ENCODE data around the gene SEPTIN3.

The SEPTIN3 gene, protein sequence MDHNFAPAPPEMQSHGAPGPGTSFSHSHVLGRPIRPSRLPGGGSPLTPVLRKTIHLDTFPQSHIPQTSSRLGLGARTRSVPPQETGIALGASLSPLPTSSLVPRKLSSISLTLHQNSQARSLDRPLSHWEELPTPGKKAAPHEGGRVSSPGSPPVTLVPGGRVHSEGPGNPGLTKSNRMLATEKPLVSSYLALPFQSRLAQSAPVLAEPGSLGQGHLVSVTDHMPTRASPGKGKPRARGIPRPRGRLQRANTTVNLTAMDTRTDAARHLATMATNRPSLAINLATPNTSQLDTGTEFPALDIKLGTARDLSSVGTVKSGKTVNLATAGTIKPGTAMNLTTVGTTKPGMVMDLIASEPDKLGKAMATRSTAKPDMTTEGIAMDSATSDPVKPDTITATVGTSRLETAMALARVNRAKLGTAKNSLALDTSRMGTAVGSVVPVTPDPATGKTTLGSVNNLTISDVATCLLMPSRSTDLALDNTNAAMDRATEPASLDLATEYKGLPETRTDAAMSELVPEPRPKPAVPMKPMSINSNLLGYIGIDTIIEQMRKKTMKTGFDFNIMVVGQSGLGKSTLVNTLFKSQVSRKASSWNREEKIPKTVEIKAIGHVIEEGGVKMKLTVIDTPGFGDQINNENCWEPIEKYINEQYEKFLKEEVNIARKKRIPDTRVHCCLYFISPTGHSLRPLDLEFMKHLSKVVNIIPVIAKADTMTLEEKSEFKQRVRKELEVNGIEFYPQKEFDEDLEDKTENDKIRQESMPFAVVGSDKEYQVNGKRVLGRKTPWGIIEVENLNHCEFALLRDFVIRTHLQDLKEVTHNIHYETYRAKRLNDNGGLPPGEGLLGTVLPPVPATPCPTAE

DNA sequence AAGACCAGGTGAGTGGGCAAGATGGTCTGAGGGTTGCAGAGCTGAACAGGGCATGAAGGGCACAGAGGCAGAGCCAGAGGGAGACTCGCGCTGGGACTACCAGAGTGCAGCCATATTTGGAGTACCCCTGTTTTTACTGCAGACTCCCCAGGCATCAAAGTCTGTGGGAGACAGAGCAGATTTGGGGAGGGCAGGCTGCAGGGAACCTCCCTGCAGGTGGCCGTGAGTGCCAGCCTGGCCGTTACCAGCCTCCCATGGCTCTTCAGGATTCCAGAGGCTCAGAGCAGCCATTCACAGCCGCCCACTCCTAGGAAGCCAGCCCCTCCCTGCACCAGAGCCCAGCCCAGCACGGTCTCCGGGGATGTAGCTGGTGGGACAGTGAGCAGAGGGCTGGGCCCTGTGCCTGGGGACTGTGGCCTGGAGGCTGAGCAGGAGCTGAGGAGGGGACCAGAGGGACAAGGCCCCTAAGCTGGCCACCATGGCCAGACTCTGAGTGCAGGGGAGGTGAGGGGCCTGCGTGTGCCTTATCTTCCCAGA lies at the start of gene SEPTIN3:
TSS of gene SEPTIN3 (plus strand) at position 334 of the 537 bp plus-strand sequence. CDS start 2,050 bp downstream, outside the sequence.
- DNase-seq, result no peak

DNA sequence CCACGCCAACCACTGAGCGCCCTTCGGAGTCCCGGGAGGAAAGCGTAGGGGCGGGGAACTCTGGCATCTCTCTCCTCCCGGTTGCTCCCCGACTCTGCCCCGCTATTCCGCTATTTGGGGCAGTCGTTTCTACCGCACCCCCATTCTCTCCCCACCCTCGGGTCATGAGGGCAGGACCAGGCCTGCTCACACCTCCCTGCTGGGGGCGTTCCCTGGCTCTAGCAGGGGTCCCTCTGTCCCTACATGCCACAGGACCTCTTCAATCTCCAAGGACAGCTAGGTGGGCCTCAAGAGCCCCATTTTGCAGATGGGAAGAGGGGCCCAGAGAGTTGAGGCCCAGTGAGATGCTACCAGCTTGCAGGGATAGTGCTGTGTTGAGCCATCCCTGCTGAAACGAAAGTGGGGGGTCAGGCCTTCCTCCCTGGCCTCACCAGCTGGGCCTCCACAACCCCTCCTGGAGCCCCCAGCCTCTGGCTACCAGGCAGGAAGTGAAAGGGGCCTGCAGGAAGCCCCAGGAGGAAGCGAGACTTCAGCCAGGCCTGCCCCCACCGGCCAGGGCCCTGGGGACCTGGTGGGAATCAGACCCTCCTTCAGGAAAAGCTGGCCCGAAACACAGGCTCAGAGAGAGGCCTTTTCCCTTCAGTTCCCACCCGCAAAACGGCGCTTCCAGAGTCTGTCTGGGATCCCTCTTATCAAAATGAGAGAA lies 48.8 kb upstream of the SEPTIN3 start:
- no peak for DNase-seq

DNA sequence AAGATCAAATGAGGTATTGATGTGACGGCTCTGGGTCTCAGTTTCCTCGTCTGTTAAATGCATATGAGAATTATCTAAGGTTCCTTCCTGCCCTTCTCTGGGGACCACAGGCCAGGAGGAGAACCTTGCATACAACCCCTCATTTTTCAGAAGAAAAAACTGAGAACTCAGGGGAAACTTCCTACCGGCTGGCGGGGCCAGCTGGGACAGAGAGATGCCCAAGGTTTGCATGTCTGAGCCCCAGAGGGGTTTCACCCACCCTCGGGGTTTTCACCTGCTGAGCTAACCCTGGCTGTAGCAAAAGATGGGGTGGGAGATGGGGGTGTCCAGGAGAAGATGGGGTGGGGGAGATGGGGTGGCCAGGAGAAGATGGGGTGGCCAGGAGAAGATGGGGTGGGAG lies 46.9 kb upstream of the SEPTIN3 start:
- no peak for DNase-seq

- no peak for DNase-seq
These were observed 46.2 kb upstream of the SEPTIN3 start for GRCh38 chr22:41922940-41923594.

DNA sequence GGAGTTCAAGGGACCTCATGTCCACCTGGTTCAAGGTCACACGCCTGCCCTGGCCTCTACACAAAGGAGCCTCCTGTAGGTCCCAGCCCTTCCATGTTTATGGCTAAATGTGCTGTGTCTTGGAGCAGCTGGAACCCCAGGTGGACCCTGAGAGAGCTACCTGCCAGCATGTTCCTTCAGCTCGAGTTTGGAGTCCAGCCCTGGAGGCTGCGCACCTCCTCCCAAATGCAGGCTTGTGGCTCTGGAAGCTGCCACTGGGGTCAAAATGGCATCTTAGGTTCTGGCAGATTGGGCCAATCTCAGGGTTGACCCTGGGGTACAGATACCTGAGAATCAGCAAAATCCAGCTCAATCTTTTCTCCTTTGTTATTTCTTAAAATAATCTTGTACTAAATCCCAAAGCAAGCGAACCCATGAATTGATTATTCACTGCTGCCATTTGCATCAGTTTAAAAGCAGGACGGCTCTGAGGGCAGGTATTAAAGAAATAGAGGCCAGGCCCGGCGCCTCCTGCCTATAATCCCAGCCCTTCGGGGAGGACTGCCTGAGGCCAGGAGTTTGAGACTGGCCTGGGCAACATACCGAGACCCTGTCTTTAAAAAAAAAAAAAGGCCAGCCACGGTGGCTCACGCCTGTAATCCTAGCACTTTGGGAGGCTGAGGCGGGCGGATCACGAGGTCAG lies 45.5 kb upstream of the SEPTIN3 start:
- DNase-seq, result no peak

GRCh38 chr22:41925783-41926460 lies 43.3 kb upstream of the SEPTIN3 start:
- peak; percentile 30 to 32 for DNase-seq

DNA sequence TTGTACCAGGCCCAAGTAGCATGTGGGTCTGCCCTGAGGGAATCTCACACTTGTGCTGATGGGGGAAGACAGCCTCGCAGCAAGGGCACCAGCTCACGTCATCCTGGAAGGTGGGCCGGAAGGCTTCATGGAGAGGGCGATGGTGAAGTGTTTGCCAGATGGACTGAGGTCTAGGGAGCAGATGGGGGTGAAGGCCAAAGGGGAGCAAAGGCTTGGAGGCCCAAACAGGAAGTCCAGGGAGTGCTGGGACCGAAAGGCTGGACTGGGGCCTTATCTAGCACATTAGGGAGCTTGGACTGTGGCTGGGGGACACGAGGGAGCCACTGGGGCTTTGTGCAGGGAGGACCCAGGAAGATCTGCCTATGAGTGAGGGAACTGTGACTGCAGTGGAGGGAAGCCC lies 41.4 kb upstream of the SEPTIN3 start:
- DNase-seq, result no peak

- DNase-seq, result no peak
These were observed 40.4 kb upstream of the SEPTIN3 start for GRCh38 chr22:41928593-41929417.

GRCh38 chr22:41929418-41929810 lies 39.8 kb upstream of the SEPTIN3 start:
- DNase-seq, result peak; percentile 40 to 61

GRCh38 chr22:41931701-41932269 lies 37.5 kb upstream of the SEPTIN3 start:
- no peak for DNase-seq

DNA sequence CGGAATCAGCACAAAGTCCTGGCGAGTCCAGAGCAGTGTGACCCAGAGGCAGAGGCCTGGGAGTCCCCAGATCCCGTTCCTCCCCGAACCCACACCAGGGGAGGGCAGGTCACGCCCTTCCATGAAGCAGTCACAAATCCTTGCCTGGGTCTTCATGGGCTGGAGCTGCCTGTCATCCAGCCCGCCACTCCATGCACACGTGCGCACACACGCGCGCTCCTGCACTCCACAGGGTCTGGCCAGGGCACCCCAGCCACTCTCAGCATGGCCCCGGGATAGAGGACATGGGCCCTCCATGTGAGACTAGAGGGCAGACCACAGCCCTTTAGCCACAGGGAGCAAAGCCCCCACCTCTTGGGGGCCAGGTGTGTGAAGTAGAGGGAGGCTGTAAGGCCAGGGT lies 36.9 kb upstream of the SEPTIN3 start:
- no peak for DNase-seq

DNA sequence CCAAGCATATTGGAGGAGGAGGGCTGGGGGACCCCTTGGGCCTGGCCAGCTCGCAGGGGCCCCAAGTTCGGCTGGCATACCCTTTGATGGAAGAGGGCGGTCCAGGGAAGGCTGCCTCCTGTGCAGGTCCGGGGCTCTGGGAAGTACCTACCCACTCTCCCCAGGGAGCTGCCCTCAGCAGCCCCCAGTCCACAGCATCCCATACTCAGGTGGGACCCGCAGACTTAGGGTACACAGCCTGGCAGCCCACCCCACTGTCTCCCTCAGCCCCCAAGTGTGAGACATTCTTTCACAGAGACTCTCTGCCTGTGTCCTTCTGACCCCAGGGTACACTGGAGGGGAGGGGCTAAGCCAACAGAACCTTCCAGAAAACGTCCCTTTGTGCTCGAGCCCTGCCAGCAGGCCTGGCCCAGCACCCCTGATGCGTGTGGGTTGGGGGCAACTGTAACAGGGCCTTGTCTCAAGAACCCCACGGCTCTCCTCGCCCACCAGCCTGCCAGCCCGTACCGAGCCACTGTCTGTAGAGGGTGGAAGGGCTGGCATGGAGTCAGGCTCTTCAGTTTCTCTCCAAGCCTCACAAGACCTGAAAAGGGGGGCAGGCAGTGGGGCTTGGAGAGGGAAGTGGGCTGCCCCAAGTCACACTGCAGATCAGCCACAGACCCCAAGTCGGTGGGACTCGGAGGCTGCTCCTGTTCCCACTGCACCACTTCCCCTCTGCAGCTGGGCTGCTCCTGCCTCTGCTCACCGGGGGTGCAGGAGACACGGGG lies 35.6 kb upstream of the SEPTIN3 start:
- no peak for DNase-seq

- DNase-seq, result no peak
These were observed 34.8 kb upstream of the SEPTIN3 start for GRCh38 chr22:41934284-41935014.

DNA sequence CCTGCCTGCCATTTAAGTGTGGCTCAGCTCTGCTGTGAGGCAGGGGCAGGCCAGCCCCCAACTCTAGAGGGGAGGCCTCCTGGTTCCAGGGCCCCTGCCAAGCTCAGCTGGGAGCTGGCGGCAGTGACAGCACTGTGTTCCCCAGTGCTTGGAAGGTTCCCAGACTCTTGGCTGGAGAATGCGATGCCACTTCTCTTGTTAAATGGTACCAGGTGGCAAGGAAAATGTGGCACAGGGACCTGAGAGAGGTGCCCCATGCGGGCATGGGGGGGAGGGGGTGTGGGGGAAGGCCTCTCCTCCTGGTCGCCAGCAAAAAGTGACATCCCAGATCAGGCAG lies 34.3 kb upstream of the SEPTIN3 start:
- DNase-seq, result peak in 1 of 2 experiments; percentile 13

DNA sequence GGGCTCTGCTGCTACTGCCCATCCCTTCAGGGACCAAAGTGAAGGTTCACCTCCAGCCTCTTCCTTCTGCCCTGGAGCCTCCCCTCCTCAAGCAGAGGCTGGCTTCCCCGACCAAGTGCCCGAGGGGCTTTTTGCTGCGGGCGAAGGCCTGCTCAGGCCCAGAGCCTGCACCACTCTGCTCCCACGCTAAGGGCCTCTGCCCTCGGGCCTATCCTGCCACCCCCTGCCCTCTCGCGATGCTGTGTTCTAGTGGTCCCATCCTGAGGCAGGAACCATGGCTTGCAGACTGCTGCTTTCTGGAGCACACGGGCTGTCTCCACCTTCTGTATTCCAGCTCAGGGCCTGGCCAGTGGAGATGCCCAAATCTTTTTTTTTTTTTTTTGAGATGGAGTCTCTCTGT lies 33.7 kb upstream of the SEPTIN3 start:
- no peak for DNase-seq

- no peak for DNase-seq
These were observed 32.4 kb upstream of the SEPTIN3 start for GRCh38 chr22:41936894-41937169.

DNA sequence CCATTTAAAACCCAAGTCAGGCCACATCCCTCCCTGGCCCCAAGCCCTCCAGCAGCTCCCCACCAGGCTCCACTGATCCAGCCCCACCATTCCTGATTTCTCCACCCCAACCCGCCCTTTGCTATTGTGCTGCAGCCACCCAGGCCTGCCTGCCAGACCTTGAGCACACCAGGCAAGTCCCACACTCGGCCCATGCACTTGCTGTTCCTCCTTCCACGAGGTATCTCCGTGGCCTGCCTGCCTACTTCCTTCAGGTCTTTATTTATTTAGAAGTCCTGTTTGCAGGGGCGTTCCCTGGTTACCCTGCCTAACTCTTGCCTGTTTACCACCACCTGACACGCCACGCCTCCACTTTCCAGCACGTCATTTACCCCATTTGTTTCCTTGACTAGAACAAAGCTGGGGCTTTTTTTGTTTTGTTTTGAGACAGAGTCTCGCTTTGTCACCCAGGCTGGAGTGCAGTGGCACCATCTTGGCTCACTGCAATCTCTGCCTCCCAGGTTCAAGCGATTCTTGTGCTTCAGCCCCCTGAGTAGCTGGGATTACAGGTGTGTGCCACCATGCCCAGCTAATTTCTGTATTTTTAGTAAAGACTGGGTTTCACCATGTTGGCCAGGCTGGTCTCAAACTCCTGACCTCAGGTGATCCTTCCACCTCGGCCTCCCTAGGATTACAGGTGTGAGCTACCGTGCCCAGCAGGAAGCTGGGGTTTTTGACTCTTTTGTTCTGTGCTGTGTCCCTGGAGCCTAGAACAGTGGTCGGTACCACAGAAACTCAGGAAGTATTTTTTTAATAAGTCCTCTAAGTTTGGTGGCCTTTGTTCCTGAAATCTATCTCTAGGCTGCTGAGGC lies 29.0 kb upstream of the SEPTIN3 start:
- DNase-seq, result peak; percentile 15 to 40
